Aorta (tissue), 5 donors: ENCODE results near the gene EYA4. TPM values are rescaled to one million over a fixed set of nuclear protein-coding genes. Genes with fewer than 3 reads are reported as not detected.

Experiments used
- ATAC-seq: fragments of 200-7000 bp; cut with Tn5 transposase; one replicate; pipeline ENCODE4 v1.9.1; 2022; ENCODE audit warnings: moderate library complexity; ENCODE audit not compliant: low FRiP score
- DNase-seq, 2 donors: peaks; one replicate each; pipeline ENCODE4 v3.0.0-alpha.2; 2020
- H3K27ac ChIP-seq, 2 donors: one replicate each; pipeline ENCODE4 v1.5.1; 2013; ENCODE audit warnings: low read length in 2 of 2, mild to moderate bottlenecking in 2 of 2, moderate library complexity in 2 of 2, control low read depth in 1 of 2, inconsistent platforms in 1 of 2, low read depth in 1 of 2
- H3K27me3 ChIP-seq, 2 donors: one replicate each; pipeline ENCODE4 v1.6.1; 2013; ENCODE audit warnings: control low read depth in 1 of 2, low read length in 1 of 2, mild to moderate bottlenecking in 1 of 2, moderate library complexity in 1 of 2; ENCODE audit not compliant: insufficient read depth in 2 of 2, control insufficient read depth in 1 of 2
- H3K36me3 ChIP-seq, 2 donors: one replicate each; pipeline ENCODE4 v1.6.1; 2013; ENCODE audit warnings: control low read depth in 1 of 2, low read length in 1 of 2, mild to moderate bottlenecking in 1 of 2; ENCODE audit not compliant: insufficient read depth in 2 of 2, control insufficient read depth in 1 of 2
- H3K4me1 ChIP-seq, 2 donors: one replicate each; pipeline ENCODE4 v1.6.1; 2013; ENCODE audit warnings: low read length in 2 of 2, control low read depth in 1 of 2, mild to moderate bottlenecking in 1 of 2, moderate library complexity in 1 of 2; ENCODE audit not compliant: insufficient read depth in 2 of 2, control insufficient read depth in 1 of 2
- H3K4me3 ChIP-seq, 2 donors: one replicate each; pipeline ENCODE4 v1.5.1; 2013; ENCODE audit warnings: low read length in 2 of 2, control low read depth in 1 of 2, mild to moderate bottlenecking in 1 of 2
- H3K9me3 ChIP-seq: one replicate; pipeline ENCODE4 v1.6.1; 2013; ENCODE audit warnings: mild to moderate bottlenecking, low read length; ENCODE audit not compliant: control insufficient read depth
- WGBS, 2 donors: extraction: QIAGEN DNeasy Blood & Tissue Kit; methylation state at CpG; one replicate each; pipeline ENCODE4 v1.1.7; 2013; 5-methylcytosine and 5-hydroxymethylcytosine counted together
- intact Hi-C, 2 donors: fragments of 100-400 bp; cut with DNase I; formaldehyde crosslinking; loops; one replicate each; pipeline versions ENCODE4 v1.14.2 to v1.15.0; 2022
- polyA plus RNA-seq, 2 donors: library from polyadenylated mRNA; stranded (reverse); fragments of 200-250 nt; gene quantifications; one replicate each; pipeline ENCODE4 v1.2.3, GENCODE V29; 2013
- total RNA-seq, 2 donors: library from RNA; stranded (reverse); fragmentation: NEBNext Ultra II Directional; extraction: Animal tissue kit (Norgen Biotek cat#: 25700); gene quantifications; one replicate each; pipeline ENCODE4 v1.2.1, GENCODE V29; 2021
- donor health status: healthy with polysubstance abuse.
- donor health status: Bipolar disorder and iron deficiency.
- donor health status: DM: no; HTN: no; CAD: no.
- donor health status: DM: no; HTN: no; CAD: no.
- donor health status: DM: yes; HTN: yes; CAD: no.

The EYA4 gene
- total and polyA plus RNA-seq, 4 donors: 1.7 to 4.4 TPM; not detected in 2

- H3K4me3 ChIP-seq: no peak overlapping the region
- ATAC-seq: no peak
- no peak for DNase-seq
- no peaks in the 10 kb centered on the region for H3K9me3 ChIP-seq
- intact Hi-C loops: loop anchor here in 1 of 2 donors (2.0 kb wide), 1 partner anchor 29 kb away; no protein-coding TSS in a partner anchor
- no peaks in the 10 kb centered on the region for H3K36me3 ChIP-seq
- no peaks in the 10 kb centered on the region for H3K4me1 ChIP-seq
- no peaks in the 10 kb centered on the region for H3K27me3 ChIP-seq
- H3K27ac ChIP-seq: no peak overlapping the region
Measured at GRCh38 chr6:133207754-133208153, 33.4 kb upstream of the EYA4 start.

GRCh38 chr6:133208183-133208755, 32.9 kb upstream of the EYA4 start:
- no peak for DNase-seq
- 42 to 46% methylated on average over 4 of the region's 4 CpGs for WGBS, 2 donors
- Histone ChIP-seq H3K4me3 (no peak overlapping the region), H3K9me3 (no peaks in the 10 kb centered on the region), H3K27ac (no peak overlapping the region), H3K36me3 (no peaks in the 10 kb centered on the region), H3K27me3 (no peaks in the 10 kb centered on the region), H3K4me1 (no peaks in the 10 kb centered on the region)
- intact Hi-C loops: no loop called here
- no peak for ATAC-seq

- Histone ChIP-seq H3K4me1 (no peaks in the 10 kb centered on the region), H3K9me3 (no peaks in the 10 kb centered on the region), H3K36me3 (no peaks in the 10 kb centered on the region), H3K27me3 (no peaks in the 10 kb centered on the region), H3K4me3 (no peak overlapping the region), H3K27ac (no peak overlapping the region)
- ATAC-seq: no peak
- WGBS, 2 donors: 5 to 10% methylated on average over 2 of the region's 2 CpGs
- no peak for DNase-seq
- intact Hi-C loops: no loop called here
Measured at GRCh38 chr6:133214267-133214666, 26.9 kb upstream of the EYA4 start.

GRCh38 chr6:133218852-133219251, 22.3 kb upstream of the EYA4 start:
- H3K27me3 ChIP-seq: no peaks in the 10 kb centered on the region
- H3K4me3 ChIP-seq: no peak overlapping the region
- WGBS, 2 donors: 47 to 81% methylated on average over 3 of the region's 3 CpGs
- H3K9me3 ChIP-seq: no peaks in the 10 kb centered on the region
- H3K4me1 ChIP-seq: no peaks in the 10 kb centered on the region
- intact Hi-C loops: no loop called here
- ATAC-seq (no peak), DNase-seq (no peak)
- H3K36me3 ChIP-seq: no peaks in the 10 kb centered on the region
- no peak overlapping the region for H3K27ac ChIP-seq

GRCh38 chr6:133223452-133224029, 17.6 kb upstream of the EYA4 start:
- Histone ChIP-seq H3K4me3 (no peak overlapping the region), H3K36me3 (no peaks in the 10 kb centered on the region), H3K27me3 (no peaks in the 10 kb centered on the region), H3K27ac (no peak overlapping the region), H3K9me3 (no peaks in the 10 kb centered on the region), H3K4me1 (no peaks in the 10 kb centered on the region)
- DNase-seq (no peak), ATAC-seq (no peak)
- WGBS, 2 donors: 87 to 89% methylated on average over 3 of the region's 3 CpGs
- intact Hi-C loops: no loop called here

- 93 to 95% methylated on average over 2 of the region's 2 CpGs for WGBS, 2 donors
- intact Hi-C loops: no loop called here
- Histone ChIP-seq H3K36me3 (no peaks in the 10 kb centered on the region), H3K27ac (no peak overlapping the region), H3K9me3 (no peaks in the 10 kb centered on the region), H3K4me3 (no peak overlapping the region), H3K4me1 (no peaks in the 10 kb centered on the region), H3K27me3 (no peaks in the 10 kb centered on the region)
- DNase-seq: no peak
- no peak for ATAC-seq
Measured at GRCh38 chr6:133225560-133225959, 15.6 kb upstream of the EYA4 start.

GRCh38 chr6:133227344-133227743, 13.8 kb upstream of the EYA4 start:
- H3K9me3 ChIP-seq: peaks cover under 1% of the 10 kb centered on the region
- DNase-seq (no peak), ATAC-seq (no peak)
- intact Hi-C loops: no loop called here
- no peaks in the 10 kb centered on the region for H3K36me3 ChIP-seq
- no peak overlapping the region for H3K4me3 ChIP-seq
- no peaks in the 10 kb centered on the region for H3K27me3 ChIP-seq
- H3K4me1 ChIP-seq: no peaks in the 10 kb centered on the region
- H3K27ac ChIP-seq: no peak overlapping the region

GRCh38 chr6:133230052-133230451, 11.1 kb upstream of the EYA4 start:
- Histone ChIP-seq H3K4me1 (no peaks in the 10 kb centered on the region), H3K4me3 (no peak overlapping the region), H3K9me3 (peaks cover 5% of the 10 kb centered on the region), H3K27me3 (no peaks in the 10 kb centered on the region), H3K36me3 (no peaks in the 10 kb centered on the region), H3K27ac (no peak overlapping the region)
- 92 to 95% methylated on average over 1 of the region's 1 CpG for WGBS, 2 donors
- intact Hi-C loops: no loop called here
- DNase-seq (no peak), ATAC-seq (no peak)

GRCh38 chr6:133235221-133235620, 5.9 kb upstream of the EYA4 start:
- no peak overlapping the region for H3K27ac ChIP-seq
- 80 to 88% methylated on average over 1 of the region's 1 CpG for WGBS, 2 donors
- no peak for ATAC-seq

More at GRCh38 chr6:133235221-133235620, 5.9 kb upstream of the EYA4 start:
- peaks cover 5% of the 10 kb centered on the region for H3K9me3 ChIP-seq
- no peaks in the 10 kb centered on the region for H3K27me3 ChIP-seq
- H3K4me1 ChIP-seq: no peaks in the 10 kb centered on the region
- no peak for DNase-seq
- H3K4me3 ChIP-seq: no peak overlapping the region
- intact Hi-C loops: no loop called here
- no peaks in the 10 kb centered on the region for H3K36me3 ChIP-seq
